ENCODE results near the gene TTLL11.

Gene TTLL11

DNA sequence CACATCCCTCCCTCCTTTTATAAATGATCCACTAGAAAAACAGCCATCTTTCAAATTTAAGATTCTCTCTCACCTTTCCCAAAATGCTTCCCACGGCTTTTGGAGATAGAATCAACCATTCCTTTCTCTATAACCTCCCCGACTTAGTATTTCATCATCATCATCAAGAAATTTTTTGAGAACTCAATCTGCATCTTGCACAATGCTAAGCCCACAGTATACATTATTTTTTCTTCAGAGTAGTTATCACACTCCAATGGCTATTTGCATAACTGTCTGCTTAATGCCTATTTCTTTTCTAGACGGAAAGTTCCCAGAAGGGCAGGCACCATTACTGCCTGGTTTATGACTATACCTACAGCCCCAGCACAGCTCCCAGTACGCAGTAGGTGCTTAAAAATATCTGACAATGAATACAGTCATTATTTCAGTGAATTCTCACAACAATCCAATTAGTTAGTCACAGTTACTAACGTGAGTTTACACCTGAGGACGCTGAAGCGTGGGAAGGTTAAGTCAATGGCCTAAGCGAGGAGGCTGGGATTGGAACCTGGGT, 212.7 kb downstream of the TTLL11 start:
- no peak for DNase-seq (ENCODE audit: low read depth)

GRCh38 chr9:121878271-121878822, 214.8 kb downstream of the TTLL11 start:
- DNase-seq (ENCODE audit: low read depth), result no peak

GRCh38 chr9:121876658-121877271, 216.3 kb downstream of the TTLL11 start:
- no peak for DNase-seq (ENCODE audit: low read depth)

DNA sequence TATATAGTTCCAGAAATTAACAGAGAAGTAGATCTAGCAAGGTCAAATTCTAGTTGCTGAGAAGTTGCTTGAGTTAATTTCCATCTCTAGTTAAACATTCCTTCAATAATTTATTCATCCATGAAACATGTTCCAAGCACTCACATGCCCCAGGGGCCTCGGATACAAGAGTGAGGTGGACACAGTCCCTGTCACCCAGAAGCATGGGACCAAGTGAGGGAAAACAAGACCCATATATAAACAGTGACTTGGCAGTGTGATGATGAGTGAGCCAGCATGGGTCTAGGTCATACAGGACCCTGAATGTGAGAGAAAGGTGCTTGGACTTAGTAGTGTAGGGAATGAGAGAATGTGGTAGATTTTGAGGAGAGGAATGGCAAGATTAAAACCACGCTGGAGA, 216.9 kb downstream of the TTLL11 start:
- no peak for DNase-seq (ENCODE audit: low read depth)

- DNase-seq (ENCODE audit: low read depth), result no peak
Observed at GRCh38 chr9:121874524-121874923, 218.6 kb downstream of the TTLL11 start.

DNA sequence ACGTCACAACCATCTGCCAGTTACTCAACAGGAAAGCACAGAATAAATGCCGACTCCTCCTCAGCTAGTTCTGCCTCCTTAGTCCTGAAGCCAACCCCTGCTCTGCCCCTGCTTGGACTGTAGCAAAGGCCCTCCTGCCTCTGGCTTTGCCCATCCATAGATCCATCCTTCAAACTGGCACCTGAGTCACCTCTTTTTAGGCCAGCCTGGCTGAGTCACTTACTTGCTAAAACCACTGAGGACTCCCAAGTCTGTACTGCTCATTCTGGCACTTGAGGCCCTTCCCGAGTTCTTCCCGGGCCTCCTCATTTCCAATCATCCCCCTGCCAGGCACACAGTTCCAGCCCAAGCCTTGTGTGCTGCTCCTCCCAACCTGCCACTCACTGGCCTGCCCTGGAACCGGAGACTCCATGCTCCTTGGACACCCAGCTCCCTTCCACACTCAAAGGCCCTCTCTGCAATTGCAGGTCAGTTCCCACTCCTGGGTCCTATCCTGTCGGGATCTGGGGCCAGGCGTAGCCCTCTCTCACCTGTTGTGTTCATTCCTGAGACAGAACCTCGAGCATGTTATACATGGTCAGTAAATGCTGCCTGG, 221.6 kb downstream of the TTLL11 start:
- no peak for DNase-seq (ENCODE audit: low read depth)

GRCh38 chr9:121870271-121870670, 222.8 kb downstream of the TTLL11 start:
- no peak for DNase-seq (ENCODE audit: low read depth)

DNA sequence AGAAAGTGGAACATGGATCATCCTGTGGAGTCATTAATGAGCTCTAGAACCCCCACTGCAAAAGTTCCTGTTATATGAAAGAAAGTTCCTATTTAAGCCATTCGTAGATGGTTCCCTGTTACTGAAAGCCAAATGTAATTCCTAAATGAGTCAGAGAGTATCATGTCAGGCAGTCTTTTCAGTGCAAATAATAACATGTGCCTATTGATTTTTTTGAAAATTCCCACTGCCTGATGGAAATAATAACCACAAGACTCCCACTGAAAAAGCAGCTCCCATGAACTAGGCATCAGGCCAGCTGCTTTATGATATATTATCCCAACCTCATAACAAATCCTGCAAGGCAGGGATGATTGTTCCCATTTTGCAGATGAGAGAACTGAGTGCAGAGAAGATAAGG, 224.5 kb downstream of the TTLL11 start:
- no peak for DNase-seq (ENCODE audit: low read depth)

GRCh38 chr9:121866927-121867326, 226.2 kb downstream of the TTLL11 start:
- no peak for DNase-seq (ENCODE audit: low read depth)

GRCh38 chr9:121865884-121866283, 227.2 kb downstream of the TTLL11 start:
- no peak for DNase-seq (ENCODE audit: low read depth)

DNA sequence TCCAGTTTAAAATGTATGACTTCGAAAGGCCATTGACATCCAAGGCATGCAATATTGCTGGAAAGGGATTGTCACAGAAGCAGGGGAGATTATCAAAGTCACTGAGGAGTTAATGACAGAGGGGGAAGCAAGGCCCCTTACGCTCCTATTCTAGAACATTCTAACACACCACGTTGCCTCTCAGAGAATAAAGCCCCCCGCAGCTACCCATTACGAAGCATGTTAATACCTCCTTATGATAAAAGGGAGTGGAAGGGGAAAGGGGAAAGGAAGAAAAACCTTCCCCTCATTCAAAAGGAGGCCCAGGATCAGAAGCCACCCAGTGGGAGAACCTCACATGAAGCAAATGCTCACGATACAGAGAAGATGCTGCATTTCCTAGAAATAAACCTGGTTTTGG, 228.0 kb downstream of the TTLL11 start:
- DNase-seq (ENCODE audit: low read depth), result no peak

DNA sequence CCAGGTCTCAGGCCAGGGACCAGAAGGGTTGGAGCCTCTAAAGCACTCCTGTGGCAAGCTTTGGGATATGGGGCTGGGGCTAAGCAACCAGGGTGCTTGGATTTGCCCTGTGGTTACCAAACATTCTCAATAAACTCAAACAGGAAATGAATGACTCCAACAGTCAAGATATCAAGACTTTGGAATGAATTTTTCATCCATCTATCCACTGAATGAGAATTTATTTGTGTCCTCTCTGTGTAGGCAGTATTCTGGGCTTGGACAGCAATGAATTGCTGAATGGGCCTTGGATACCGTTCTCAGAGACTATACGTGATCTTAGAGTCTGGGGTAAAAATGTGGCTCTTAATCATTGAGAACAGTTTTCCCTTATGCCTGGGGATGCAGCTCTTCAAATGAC, 229.2 kb downstream of the TTLL11 start:
- no peak for DNase-seq (ENCODE audit: low read depth)

DNA sequence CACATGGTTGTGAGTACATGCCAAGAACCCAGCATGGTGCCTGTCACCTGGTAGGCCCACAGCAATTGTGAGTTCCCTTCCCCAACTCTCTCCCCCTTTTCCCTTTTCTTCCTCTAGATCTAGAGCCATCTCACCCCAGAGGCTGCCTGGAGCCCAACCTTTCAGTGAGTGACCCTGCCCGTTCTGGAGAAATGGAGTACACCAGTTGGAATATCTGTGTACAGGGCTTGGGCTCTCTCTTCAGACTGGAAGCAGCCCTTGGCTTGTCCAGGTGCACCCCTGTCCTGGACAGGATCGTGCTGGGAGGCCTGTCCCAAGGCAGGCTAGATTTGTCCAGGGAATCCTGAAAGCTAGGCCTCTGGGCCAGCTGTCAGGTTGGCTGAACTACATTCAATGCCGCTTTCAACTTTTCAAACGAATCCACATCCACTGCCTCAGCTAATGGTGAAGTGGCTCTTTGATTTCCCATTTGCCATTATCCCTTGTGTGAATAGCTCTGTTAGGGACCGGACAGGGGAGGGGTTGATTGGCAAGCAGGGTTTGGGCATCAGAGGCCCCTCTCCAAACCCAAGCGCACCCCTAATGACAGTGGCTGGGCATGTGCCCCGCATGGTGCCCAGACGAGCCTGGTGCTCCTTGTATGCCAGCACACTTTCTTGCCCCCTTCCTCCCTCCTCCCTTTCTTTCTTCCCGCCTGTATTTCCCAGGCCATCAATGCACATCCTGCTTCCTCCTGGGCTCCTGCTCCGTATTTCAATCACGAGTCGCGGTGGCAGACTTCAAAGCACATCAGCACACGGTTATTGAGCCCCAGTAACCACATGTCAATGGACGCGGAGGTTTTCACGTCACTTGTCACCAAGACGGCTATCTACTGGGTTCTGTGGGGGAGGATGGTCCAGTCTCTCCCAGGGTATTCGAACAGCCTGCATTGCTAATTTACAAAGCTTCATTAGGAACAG, 230.5 kb downstream of the TTLL11 start:
- no peak for DNase-seq (ENCODE audit: low read depth)

DNA sequence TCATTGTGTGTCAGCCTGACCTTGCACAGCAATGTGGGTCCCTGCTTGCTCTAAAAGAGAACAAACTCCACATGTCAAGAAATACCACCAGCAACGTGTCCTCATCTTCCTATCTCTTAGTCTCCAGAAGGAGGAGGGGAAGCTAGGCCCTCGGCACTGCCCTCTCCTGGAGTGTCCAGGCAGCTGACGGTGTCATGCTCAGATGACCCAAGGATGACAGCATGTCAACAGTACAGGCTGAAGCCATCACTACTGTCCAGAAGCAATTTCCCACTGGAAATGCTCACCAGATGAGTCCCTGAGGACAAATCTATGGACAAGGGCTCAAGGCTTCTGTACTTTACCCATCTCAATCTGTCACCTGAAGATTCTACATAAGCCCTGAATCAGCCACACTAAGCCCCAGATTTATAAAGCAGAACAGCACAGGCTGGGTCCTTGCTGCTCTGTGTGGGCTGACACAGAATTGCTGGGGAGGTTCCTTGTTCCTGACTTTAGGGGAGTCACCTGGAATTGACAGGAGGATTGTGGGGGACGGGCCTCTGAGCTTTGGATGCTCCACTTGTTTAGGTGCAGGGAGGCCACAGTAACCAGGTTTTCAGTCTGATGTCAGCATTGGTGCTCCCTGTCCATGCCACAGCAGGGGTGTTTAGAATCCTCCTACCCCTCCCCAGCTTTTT, 231.5 kb downstream of the TTLL11 start:
- no peak for DNase-seq (ENCODE audit: low read depth)

DNA sequence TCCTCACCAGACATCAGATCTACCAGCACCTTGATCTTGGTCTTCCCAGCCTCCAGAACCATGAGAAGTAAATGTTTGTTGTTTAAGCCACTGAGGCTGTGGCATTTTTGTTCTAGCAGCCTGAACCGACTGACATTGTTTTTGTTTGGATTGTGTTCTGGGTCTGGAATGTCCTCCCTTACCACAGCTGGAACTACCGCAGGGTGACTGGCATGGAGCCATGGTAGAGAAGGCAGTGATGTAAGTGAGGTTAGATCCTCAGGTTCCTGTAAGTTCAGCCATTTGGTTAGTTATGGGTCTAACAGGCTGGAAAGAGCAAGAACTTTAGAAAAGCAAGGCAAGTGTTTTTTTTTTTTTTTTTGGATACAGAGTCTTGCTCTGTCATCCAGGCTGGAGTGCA, 232.4 kb downstream of the TTLL11 start:
- DNase-seq (ENCODE audit: low read depth), result no peak

GRCh38 chr9:121860213-121860612, 232.9 kb downstream of the TTLL11 start:
- DNase-seq (ENCODE audit: low read depth), result no peak

DNA sequence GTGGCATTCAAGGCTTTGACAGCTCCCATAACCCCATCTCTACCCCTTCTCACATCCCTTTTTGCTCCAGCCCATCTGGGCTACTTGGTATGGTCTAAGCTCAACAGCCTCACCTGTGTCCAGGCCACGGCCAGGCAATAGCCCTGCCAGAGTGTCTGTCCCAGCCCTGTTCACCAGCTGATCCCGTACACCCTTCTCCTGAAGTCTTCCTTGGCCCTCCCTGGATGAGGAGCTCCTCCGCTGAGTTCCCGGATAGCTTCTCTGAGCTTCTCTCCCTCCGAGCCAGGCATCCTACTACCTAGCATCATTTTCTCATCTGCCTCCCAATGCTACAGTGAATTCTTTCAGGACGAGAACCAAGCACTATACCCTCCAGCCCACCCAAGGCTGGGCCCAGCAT, 233.5 kb downstream of the TTLL11 start:
- no peak for DNase-seq (ENCODE audit: low read depth)

DNA sequence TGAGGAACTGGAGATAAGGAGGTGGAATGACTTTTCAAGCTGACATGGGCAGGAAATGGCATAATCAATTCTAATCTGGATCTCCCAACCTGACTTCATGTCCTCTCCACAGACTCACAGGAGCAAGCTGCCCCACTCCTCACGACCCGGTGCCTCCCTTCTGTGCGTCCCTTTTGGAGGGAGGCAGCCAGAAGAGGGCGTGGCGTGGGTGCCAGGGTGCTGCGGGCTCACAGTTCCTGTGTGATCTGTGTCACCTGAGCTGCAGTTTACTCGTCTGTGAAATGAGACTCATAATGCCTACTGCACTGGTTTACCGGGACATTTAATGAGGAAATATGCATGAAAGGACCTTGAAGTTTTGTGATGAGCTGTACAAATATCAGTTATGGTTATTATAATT, 234.3 kb downstream of the TTLL11 start:
- DNase-seq (ENCODE audit: low read depth), result no peak

GRCh38 chr9:121857928-121858327, 235.2 kb downstream of the TTLL11 start:
- no peak for DNase-seq (ENCODE audit: low read depth)

- DNase-seq (ENCODE audit: low read depth), result no peak
Observed at GRCh38 chr9:121855476-121855875, 237.6 kb downstream of the TTLL11 start.

DNA sequence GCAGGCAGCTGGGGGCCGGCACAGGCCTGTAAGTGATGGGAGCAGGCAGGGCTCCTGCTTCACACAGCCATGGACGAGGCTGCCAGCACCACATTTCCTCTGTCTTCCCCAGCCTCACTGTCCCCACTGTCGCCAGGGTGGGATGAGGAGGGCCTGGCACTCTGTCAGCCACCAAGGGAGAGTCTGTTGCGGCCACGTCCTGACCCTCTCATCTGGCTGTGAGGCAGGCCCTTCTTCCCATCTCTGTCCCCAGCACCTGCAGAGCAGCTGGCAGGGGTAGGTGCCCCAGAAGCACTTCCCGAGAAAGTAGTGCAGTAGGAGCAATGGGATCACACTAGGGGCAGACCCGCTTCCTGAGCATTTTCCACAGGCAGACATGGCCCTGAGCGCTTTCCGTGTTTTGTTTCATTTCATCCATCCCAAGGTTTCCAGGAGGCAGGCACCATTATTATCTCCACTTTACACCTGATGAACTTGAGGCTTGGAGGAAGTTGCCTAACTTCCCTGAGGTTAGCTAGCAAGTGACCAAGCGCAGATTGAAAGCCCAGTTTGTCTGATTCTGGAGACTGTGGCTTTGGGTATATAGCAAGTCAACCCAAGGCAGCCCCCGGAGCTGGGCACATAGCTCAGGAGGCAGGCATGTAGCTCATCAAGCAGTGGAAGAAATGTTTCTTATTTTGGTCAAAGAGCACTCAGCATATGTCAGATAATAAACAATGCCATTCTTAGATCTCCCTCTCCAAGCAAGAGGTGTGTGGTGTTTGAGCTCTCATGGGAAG, 239.3 kb downstream of the TTLL11 start:
- no peak for DNase-seq (ENCODE audit: low read depth)

Measured in activated T-helper 1 cell treated with Interleukin-2 at 50 U/mL for 16 hours (primary cell).